ENCODE results near the gene VASH1.

VASH1 gene

DNA sequence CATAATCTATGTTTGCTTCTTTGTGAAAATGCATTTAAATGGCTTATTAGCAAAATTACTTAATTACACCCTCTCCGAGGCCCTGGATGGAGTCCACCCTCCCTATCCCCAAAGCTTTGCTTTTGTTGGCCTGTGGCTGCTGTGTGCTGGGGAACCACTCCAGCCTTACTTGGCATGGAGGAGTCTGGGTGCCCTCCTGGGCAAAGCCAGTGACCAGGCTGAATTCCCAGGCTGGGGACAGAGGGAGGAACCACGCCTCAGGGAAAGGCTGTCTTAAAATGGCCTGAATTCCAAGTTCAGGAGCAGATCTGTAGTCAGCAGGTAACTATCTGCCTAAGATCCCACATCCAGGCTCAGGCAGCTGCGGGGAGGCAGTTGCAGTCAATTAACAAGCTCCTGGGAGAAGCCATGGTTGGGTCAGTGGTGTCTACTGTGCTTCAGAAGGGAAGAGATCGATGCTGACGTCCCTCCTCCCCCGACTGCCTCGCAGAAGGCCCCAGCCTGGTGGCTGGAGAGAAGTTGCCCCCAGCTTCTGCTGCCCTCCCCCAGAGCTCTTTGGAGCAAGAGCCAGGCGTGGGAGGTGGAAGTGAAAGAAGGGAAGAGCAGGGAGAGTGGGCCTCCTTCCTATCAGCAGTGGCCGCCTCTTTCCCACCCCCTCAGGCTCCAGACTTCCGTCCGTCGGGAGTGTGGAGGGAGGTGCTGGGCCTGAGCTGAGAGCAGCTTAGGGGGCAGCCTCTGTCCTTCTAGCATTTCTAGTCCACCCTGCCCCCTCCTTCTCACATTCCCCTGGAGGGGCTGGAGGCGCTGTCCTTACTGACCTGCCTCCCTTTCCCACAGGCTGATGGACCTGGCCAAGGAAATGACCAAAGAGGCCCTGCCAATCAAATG, 11.3 kb downstream of the VASH1 start:
- DNase-seq: peak; percentile 47

DNA sequence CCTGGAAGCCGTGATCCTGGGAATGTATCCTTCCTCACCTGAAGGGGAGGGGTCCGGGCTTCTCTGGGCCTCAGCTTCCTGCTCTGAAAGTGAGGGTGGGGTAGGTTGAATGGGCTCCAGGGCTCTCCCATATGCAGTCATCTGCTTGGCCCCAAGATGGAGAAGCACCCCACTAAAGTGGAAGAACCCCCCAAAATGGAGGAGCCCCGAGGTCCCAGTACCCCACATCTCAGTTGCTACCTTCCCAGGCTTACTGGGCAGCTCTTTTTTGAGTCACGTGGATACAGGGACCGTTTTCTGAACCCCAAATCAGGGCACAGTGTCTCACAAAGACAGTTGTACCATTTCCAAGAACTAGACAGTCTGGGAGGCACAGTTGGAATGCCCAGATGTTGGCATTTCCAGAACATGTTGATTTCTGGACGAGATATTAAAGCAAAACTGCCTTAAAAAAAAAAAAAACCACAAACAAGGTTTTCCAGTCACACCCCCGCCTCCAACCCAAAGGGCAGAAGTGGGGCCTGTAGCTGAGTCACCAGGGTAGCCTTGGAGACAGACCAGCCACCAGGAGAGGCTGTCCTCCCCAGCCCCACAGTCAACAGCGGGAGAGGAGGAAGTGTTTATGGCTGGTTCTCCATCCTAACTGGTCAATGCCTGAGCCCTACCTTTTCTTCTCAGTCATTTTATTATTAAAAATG, 12.1 kb downstream of the VASH1 start:
- peak; percentile 56 for DNase-seq

DNA sequence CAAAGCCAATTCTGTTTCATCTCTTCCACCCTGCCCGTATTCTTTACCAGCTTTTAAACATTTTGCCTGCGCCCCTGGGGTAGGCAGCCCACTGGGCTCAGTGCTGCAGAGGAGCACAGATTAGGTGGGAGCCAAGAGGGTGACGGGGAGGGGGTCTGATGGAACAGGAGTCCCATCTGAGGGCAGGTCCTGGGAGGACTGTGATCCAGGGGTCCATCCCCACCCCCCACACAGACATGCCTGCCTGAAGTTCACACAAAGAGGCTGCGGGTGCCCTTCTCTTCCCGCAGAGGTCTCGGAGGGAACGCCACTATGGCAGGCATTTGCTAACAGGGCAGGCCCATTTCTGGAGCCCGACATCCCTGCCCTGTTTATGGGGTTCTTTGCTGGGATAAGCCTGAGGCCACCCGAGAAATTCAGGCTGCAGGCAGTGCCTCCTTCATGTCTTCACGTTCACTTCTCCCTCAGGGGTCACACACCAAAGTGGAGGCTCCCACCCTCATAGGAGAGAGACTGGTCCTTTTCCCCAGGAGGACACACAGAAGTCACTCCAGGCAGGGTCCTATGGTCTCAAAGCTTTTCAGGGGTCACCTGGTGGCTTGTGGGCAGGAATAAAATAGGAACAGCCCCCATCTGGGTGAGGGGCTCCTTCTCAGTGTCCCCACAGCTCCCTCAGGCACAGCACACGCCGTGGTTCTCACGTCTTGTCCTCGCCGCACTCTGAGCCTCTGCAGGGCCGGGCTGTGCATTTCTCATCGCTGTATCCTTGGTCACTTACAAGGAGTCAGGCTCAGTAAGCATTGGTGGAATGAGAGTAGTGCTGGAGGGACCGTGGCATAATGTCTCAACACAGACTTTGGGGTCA, 12.9 kb downstream of the VASH1 start:
- DNase-seq: peak; percentile 47

DNA sequence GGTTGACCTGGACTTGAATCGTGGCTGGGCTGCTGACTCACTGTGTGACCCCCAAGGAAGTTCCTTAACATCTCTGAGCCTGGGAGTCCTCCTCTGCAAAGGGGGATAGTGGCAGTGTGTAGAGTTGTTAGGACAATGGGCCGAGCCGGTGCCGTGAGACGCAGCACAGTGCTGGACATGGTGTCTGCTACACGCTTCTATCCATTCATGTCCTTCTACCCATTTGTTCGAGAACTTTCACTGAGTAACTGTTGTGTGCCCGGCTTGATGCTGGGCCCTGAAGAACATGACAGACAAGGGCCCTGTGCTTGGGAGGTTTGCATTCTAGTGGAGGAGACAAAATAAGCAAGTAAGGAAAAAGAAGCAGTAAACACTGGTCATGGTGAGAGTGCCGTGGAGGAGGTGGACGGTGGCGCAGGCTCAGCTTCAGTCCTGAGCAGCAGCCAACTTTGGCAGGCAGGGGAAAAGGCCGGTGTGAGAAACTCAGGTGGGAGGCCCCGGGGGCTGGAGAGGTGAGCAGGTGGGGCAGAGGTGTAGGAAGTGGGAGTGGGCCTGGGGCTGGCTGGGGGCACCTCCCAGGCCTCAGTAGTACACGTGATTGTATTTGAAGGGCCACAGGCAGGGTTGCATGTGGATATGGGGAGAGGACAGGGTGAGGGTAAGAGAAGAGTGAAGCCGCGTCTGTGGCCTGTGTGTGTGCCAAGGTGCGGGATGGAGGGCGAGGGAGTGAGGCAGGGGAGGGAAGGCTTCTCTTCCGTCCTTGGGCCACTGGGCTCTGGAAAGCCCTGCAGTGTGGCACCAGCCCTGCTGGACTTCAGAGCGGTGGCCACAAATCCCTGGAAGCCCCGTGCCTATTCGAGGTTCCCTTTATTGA, 13.8 kb downstream of the VASH1 start:
- DNase-seq: peak; percentile 50

DNA sequence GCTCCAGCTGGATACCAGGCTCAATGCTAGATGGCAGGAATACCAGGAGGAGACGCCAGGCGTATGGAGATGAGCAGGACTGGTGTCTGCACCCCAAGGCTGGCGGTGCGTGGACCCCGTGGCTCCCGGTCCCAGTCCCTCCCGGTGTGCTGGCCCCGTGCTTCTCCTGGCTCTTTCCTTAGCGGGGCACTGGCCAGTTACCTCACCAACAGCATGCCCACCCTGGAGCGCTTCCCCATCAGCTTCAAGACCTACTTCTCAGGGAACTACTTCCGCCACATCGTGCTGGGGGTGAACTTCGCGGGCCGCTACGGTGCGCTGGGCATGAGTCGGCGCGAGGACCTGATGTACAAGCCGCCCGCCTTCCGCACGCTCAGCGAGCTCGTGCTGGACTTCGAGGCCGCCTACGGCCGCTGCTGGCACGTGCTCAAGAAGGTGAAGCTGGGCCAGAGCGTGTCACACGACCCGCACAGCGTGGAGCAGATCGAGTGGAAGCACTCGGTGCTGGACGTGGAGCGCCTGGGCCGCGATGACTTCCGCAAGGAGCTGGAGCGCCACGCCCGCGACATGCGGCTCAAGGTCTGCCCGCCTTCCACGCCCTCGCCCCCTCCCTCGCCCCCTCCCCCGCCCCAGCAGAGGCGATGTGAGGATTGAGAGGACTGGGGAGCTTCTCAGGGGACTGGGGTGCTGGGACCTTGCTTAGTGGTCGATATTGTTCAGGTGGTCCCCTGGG, 14.6 kb downstream of the VASH1 start:
- peak; percentile 49 for DNase-seq

DNA sequence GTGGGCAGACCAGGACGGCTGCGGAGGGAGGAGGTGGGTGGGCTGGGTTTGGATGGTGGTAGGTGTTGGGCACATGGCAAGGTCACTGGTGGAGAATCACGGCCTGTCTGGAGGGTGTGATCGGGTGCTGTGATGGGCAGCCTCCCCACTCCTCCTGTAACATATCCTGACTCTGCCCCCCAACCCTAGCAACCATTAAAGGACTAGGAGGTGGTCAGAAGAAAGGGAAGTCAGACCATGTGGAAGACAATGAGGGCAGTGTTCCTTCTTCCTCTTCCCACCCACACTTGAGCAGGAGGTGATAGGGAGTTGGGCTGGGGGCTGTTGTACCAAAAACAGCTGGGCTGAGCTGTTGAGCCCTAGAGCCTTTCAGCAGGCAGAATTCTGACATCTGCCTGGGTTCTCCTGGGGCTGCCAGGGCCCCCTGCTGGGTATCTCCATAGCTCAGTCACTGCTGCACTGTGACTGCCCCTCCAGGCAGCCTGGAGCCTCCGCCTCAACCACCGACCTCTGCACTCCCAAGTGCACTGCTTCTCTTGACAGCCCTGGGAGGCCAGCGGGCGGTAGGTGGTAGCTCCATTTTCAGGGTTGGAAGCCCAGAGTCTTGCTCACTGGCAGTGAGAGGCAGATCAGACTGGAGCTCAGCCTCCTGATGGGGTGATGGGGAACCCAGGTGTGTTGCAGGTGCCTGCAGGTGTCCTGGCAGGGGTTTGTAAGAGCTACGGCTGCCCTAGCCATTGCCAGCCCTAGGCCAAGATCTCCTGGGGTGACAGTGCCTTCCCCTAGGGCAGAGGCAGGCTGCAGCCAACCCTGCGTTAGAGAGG, 15.4 kb downstream of the VASH1 start:
- DNase-seq: peak; percentile 52

DNA sequence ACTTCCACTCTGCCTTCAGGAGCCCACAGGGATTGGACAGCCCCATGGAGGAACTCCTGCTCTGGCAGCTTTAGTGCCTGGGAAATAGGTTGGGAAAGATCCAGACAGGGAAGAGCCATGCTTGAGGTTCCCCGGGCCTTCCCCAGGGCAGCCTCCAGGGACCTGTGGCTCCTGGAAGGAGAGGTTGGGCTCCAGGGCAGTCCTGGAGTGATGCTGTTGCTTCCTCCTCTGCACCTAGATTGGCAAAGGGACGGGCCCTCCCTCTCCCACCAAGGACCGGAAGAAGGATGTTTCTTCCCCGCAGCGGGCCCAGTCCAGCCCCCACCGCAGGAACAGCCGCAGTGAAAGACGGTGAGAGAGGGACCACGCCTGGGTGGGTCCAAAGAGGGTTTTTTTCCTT, 16.5 kb downstream of the VASH1 start:
- peak; percentile 43 for DNase-seq

DNA sequence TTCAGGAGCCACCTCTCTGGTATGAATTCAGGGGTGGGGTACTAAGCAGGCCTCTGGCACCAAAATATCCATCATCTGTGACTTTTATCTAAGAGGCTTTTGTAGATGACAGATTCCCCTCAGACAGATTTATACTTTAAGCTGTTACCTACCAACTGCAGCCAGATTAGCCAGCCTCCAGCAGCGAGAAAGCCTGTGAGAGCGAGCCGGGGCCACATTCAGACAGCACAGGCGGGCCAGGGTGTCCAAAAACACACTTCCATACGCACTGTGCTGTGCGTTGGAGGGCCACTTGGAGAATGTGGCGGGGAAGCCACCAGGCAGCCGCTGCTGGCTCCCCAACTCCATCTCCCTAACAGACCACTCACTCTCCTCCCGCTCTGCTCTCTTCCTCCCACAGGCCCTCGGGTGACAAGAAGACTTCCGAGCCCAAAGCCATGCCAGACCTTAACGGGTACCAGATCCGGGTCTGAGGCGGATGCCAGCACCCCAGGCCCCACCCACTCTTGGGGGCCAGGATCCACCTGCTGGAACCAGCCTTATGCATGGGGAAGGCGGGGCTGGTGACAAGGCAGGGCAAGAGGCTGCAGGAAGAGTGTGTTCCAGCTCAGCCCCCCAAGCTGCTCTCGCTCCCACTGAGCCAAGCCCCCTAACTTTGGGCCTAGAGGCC, 17.4 kb downstream of the VASH1 start:
- peak; percentile 54 for DNase-seq

DNA sequence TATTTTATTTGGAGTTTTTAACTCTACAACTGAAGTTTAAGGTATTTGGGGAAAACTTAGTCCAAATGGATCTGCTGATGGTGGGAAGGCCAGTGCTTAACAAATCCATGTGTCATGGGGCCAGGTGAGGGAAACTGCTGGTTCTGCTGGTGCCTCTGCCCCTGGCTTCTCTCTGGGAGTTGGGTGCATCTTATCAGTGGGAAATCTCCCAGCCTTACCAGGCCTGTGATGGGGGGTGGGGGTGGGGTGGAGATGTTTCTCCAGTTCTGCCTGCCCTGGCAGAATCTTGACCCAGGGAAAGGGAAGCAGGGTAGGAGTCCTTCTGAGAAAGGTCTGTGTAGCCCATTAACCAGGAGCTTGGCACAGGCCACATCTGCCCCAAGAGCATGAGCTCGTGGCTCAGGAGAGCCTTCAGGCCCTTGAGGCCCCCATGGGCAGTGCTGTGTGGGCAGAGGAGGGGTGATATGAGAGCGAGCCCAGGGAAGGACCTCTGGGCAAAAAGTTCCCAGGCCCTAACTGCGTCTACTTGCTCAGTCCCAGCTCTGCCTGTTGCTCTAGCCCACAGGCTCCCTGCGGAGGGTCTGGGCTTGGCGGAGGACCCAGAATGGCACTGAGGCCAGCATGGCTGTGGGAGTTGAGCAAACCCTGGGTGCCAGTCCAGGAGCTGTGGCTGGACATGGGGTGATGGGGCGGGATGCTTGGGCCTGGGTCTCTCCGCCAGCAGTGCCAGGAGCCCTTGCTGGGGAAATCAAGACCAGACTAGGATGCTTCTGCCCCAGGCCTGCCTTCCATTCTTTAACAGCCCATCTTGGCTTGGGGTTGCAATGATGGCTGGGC, 18.2 kb downstream of the VASH1 start:
- peak; percentile 33 for DNase-seq

DNA sequence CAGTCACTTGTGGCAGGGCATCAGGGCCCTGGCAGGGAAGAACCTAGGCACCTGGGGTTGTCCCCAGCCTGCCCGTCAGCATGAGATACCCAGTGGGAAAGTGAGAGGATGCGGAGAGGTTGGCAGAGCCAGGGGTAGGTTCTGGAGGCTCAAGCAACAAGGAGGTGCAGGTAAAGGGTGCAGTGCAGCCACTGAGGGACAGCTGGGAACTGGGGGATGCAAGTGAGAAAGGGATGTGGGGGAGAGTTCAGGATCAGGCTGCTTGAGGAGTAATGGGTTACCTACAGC, 18.7 kb downstream of the VASH1 start:
- DNase-seq: peak; percentile 46

DNA sequence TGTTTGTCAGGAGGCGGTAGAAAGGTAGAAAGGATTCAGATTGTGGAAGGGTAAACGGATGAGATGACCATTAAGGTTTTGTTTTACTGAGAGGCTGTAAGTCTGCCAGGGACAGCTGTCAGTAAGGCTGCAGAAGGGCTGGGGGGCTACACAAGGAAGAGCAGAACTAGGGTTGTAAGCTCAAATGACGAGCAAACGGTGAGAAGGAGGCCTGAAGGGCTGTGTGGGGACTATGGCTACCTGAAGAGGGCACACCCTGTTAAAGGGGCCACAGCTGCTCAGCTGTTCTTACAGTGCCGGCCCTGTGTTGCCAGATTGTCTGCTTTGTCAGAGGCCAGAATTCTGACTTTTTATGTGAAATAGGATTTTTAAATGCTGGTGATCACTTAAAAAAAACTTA, 19.1 kb downstream of the VASH1 start:
- DNase-seq: peak; percentile 50

DNA sequence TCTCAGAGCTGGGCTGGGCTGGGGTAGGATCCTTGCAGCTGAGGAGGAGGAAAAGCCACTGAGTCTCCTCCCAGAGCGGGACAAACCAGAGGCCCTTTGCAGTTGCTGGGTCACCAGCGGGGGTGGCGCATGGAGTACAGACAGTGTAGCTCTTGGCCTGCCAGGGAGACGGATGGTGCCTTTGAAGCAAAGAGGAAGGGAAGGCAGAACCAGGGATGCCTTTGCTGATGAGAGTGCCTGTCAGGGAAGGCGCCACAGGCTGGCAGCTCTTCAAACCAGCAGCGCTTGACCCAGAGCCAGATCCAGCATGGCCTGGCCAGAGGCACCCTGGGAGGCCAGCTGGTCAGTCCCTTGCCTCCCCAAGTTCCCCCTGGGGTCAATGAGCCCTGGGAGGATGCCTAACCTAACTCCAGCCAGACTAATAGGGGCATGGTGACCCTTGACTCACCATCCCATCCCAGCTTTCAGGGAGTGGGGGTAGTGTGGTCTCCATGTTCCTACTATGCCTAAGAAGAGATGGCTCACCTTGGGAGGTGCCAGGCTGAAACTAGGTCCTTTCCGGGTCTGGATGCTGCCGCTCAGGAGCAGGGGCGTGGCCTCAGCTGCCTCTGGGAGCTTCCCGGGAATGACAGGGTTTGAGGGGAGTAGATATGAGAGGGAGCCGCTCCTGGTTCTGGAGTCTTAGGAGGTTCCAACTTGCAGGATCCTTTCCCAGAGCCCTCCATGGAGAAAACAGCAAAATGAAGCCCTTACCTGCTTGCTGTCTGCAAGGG, 19.8 kb downstream of the VASH1 start:
- peak; percentile 49 for DNase-seq

DNA sequence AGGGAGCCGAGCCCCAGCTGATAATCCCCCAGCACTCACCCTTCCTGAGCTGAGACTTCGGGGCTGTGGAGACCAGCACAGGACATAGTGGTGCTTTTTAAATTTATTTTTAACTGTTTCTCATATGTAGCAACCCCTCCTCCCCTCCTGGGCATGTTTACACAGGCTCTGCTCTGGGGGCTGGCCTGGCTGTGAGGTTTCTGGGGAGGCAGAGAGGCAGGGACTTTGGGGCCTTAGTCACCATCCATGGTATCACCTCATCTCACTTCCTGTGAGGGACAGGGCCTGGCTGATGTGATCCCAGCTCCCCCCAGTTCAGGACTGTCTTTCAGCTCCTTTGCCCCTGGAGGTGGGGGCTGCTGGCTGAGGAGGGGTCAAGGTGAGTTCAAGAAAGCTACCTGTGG, 20.4 kb downstream of the VASH1 start:
- peak; percentile 49 for DNase-seq

DNA sequence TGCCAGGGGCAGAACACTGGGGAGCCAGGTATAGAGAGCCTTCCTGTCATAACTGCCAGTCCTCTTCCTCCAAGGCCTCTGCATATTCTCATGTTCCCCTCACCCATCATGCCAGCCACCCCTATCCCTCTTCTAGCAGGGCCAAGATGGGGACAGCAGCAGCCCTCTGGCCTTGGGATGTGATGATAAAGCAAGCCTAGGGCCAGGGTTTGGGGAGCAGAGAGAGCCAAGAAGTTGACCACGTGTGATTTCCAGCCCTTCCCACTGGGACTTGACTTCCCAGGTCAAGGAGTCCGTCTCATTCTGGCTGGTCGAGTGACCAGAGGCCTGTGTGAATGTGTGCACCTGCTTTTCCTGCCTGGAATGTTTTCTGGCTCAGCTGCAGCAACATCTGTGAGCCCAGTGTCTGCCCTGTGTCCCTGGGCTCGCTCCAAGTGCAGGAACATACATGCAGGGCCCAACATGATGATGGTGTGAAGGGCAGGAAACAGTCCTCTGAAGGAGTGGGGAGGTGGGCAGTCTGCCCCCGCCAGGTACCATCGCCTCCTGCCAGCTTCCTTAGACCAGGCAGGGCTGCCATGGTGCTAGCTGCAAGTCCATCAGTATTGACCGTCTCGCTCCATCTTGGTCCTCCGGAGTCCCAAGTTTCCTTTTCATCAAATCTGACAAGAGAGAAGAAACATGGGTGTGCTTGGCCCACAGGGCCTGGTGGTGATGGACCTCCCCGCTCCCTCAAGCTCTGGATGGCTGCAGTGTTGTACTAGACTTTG, 21.0 kb downstream of the VASH1 start:
- peak; percentile 49 for DNase-seq

DNA sequence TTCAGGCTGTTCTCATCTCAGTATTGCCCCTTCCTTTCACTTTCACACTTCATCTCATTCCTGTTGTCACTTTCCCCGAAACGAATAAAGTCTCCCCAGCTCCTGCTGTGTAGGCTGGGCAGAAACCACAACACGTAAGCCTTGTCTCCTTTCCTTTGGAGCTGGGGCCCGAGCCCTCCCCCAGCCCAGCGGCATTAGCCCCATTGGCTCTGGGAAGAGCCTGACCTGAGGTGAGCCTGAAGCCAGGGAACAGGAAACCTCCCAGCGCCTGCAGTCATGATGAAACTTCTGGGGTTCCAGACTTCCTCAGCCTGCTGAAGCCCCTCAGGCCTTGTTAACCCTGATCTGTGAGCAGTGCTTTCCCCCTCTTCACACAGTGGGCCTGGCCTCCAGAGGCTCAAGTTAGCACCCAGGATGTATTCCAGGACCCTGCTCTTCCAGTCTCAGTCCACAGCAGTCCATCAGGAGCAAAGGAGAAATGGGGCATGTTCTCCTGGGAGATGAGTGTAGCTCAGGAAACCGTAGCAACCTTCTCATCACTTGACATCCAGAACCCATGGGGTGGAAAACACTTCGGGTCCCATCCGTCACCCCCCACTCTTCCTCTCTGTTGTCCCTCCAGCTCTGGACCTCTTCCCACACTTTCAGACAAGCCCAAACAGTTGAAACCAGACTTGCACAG, 21.8 kb downstream of the VASH1 start:
- DNase-seq: peak; percentile 59

DNA sequence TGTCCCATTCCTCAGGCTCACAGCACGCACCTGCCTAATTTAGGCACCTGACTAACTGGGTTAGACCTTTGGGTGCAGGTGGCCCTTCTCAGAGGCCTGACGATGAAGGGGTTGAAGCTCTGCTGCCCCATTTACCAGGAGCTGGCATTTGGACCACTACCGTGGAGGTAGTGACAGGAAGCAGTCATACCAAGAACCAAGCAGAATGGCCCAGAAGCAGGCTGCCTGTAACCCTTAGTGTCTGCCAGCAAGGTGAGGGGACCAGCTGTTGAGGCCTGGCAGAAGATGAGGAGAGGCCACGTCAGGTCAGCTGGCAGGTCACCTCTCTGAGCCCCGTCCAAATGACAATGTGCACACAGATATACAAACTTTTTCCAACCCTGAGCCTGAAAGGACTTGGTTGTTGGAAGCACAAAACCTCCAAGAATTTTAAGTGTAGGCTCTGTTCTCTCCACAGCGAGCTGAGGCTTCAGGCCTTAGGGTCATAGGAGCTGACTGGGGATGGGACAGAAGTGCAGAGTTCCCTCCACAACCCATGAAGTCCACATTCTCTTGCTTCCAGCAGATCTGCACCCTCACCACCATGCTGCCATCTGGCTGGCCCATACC, 23.1 kb downstream of the VASH1 start:
- DNase-seq: peak; percentile 43

DNA sequence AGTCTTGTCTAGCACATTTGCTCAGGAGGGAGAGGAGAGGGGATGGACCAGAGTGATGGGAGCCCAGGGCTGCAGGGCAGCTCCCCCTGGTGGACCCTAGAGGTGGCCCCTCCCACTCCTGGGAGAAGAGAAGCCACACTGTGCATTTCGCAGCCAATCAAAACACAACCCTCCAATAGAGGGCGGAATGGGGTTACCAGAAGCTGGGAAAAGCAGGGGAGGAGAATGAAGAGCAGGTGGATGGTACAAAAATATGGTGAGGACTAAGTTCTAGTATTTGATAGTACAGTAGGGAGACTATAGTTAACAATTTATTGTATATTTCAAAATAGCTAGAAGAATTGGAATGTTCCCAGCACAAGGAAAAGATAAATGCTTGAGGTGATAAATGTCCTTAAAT, 23.6 kb downstream of the VASH1 start:
- DNase-seq: peak; percentile 74
